HG02571 (cell line): ENCODE data around the gene ASTN1.

Source experiments
- ATAC-seq: cut with Tn5 transposase; IDR thresholded peaks from one replicate; pipeline ENCODE4 v1.9.1; 2021; ENCODE audit warnings: mild to moderate bottlenecking, moderate library complexity; ENCODE audit not compliant: unreplicated experiment

ASTN1 gene

GRCh38 chr1:176934370-176934769 lies 230.1 kb downstream of the ASTN1 start:
- ATAC-seq: no peak

DNA sequence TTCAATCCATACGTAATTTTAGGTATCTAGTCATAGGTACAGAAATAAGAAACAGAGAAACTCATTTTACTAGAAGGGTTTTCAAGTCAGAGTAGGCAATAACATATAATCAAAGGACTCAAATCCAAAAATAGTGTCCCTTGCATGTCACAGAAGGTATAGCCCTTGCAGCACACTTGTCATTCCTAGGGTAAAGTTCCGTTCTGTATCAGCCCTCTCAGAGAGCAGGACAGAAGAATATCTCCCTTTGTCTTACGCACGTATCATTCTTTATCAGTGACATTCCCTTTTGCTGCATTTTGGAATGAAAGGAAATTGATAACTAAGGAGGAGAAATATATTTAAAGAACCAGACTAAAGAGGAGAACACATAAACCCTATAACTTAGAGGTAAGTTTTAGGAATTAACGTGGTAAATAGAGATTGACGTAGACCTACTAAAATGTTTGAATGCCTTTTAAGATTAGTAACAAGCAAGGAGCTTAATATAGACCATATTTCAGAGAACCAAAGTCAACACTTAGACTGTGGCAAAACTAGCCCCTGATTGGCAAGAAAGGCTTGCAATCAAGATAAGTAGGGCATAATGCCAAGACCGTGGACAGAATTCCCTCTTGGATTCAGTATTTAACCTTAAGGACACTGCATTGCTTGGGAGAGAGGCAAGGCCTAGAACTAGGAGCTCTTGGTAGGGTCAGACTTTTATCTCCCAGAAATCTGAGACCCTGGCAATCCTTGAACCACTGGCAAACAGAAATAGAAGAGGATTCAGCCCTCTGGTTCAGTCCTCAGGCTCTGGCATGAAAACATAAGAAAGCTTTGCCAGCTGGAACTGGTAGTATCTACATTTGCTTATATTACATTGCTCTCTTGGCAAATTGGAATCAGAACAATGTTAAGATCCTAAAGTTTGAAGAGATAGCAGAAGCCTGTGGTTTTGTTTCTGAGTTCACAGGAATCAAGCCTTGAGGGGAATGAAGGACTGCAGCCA lies 232.1 kb downstream of the ASTN1 start:
- ATAC-seq: no peak

DNA sequence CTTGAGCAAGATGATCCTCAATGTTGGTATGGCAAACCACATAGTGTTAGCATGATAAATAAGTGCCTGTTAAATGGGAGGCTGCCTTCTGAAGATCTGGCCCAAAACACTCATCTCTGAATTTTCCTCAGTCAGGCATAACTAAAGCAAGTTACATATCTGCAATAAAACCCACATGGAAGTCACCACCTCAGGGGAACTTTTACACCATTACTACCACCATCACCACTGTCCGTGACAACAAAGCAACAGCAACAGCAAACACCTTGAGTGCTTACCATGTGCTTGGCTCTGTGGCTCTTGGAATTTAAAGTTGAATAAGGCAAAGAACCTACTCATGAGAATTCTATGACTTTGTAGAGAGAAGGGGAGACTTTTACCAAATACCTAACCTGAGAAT lies 233.0 kb downstream of the ASTN1 start:
- ATAC-seq: no peak

DNA sequence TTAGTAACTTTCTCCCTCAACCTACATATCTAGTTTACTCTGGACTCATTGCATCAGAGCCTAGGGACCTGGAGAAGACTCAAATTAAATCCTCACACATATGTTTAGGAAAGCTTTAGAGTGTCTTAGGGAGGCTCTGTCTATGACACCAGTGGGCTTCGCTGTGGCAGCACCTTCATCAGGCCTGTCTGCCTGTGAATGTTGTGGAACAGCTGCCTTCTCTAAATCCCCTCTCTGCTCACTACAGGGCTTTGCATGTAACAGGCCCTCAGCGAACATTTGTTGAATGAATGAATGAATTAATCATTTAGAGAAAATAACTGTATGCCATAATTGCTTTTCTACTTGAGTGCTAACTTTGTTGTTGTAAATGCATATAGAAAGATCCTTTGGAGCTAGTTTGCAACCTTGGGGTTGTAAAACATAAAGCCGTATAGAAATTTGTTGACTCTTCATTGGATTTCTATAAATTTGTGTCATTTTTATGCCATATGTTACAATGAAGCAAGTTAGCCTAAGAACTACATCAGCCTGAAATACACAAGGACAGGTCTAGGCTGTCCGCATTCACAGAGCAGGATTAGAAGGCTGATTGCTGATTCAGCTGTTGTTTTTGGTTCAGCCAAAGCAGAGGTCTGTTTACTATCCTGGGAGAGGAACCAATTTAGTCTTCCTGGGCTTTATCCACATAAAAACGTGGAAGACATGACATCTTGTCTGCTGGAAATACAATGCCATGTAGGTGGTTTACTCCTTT lies 238.0 kb downstream of the ASTN1 start:
- no peak for ATAC-seq

DNA sequence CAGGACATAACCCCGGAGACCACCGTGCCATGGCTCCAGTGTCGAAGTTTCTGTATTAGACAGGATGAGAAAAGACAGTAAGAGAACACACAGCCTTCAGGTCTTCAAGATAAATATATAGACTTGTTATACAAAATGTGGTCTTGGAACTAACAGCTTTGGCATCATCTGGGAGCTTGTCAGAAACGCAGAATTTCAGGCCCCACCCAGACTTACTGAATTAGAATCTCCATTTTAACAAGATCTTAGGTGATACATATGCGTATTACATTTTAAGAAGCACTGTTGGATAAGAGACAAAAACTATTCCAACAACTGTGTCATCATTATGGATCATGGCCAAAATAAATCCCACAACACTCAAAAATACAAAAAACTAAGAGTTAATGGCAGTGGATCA lies 239.3 kb downstream of the ASTN1 start:
- ATAC-seq: no peak

DNA sequence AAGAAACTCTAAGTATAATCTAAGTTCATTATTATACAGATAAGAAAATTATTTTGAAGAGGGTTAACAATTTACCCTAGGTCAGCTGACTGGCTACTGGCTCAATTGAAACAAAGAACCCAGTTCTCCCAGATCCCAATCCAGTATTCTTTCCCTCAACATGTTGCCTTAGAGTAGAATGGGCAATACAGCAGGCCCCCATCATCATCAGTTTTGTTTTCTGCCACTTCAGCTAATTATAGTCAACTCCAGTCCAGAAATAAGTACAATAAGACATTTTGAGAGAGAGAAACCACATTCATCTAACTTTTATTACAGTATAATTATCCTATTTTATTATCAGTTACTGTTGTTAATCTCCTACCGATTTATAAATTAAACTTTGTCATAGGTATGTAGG lies 241.2 kb downstream of the ASTN1 start:
- ATAC-seq: no peak

DNA sequence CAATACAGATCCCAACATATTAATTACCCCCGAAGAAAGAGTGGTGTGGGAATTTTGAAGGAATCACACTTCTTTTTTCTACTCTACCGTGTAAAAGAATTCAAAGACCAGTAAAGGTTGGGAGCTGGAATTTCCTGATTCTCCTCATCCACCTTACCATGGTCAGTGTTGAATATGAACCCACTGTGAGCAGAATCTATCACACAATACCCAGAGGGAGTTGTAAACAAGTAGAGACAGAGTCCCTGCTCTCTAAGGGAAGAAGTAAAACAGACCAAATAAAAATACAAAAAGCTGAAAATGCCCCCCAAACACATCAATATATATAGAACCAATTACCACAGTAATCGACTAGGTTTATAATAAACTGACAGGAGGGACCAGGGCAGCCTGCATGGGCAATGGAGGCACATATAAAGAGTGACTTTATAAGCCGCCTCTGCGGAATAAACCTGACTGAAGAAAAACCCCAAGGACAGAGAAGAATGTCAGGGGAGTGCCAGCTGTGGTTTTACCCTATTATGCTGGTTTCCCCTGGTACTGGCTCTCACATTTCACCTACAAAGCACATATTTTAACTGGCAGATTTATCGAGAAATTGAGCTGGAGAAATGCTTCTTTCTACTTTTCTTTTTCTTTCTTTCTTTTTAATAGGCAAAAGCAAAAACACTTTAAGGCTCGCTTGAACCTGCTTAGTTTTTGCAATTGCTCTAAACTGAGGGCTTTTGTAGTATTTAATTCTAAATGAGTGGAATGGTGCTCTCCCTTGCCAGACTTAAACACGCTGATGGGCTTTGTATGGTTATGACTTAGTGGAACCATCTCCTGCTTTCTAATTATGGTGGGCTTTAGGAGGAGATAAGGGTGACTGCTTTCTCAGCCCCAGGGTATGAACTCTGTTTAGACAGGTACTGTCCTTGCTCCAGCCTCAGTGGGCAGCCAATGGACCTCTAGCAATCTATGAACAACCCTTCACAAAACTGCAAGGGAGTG lies 244.8 kb downstream of the ASTN1 start:
- ATAC-seq: no peak

GRCh38 chr1:176905648-176906047 lies 258.9 kb downstream of the ASTN1 start:
- no peak for ATAC-seq

DNA sequence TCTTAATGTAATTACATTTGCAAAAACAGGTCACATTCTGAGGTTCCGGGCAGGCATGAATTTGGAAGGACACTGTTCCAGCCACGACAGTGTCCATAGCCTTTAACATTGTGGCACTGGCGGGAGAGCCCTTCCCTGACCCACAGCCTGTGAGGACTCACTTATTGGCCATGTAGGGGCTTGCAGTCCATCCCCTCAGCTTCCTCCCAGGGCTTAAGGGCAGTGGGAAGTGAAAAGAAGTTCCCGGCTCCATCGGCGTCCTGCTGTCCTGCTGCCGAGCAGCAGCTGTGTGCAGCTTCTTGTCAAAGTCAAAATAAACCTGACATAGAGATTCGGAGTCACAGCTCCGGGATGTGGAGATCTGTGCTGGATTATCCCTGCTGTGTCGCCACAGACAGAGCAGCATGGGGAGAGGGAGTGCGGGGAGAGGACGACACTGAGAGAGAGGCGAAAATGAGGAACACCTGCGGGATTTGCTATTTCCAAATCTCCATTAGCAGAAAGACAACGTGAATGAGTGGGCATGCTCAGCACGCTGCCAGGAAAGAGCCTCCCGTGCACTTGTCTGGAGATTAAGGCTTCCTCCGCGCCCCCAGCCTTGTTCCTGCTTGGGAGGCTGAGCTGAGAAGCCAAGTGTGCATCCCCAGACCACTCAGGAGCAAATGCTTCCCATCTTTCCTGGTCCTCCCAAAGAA lies 260.3 kb downstream of the ASTN1 start:
- ATAC-seq: no peak

GRCh38 chr1:176903474-176903873 lies 261.0 kb downstream of the ASTN1 start:
- no peak for ATAC-seq

- no peak for ATAC-seq
Observed at GRCh38 chr1:176899321-176899720, 265.2 kb downstream of the ASTN1 start.

- no peak for ATAC-seq
Observed at GRCh38 chr1:176897350-176898236, 266.9 kb downstream of the ASTN1 start.

- no peak for ATAC-seq
Observed at GRCh38 chr1:176896216-176896615, 268.3 kb downstream of the ASTN1 start.

DNA sequence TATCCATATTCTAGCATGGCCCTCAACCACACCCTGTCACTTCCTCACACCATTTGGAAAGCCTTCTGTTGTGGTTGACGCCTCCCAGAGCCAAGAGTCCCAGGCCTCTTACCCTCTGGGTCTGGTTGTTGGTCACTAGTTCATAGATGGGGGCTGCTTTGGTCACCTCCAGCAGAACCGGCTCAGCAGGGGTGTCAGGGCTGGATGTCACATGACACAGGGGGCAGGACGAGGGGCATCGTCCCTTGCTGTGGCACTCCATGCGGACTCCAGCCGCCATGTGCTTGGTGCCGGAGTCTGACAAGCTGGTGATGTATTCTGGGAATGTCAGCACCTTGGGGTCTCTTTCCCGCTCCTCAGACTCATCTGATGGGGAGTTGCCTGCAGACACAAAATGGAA lies 270.1 kb downstream of the ASTN1 start:
- no peak for ATAC-seq

GRCh38 chr1:176893625-176894352 lies 270.7 kb downstream of the ASTN1 start:
- ATAC-seq: no peak

GRCh38 chr1:176888471-176889032 lies 276.0 kb downstream of the ASTN1 start:
- no peak for ATAC-seq

GRCh38 chr1:176885751-176886150 lies 278.8 kb downstream of the ASTN1 start:
- ATAC-seq: no peak

GRCh38 chr1:176885341-176885740 lies 279.2 kb downstream of the ASTN1 start:
- no peak for ATAC-seq
